ENCODE results near the gene SOX5. TPM values are rescaled to one million over a fixed set of nuclear protein-coding genes. Genes with fewer than 3 reads are reported as not detected.
A peak's percentile ranks its signal among the peaks of the same experiment; 100 is the strongest.

The SOX5 gene
- total RNA-seq, 1 experiment from 2014 or later = 3.1 TPM

- H3K27me3 Mint-ChIP-seq (ENCODE audit: low read depth) = no peaks in the 10 kb centered on the region
- H3K9ac ChIP-seq (ENCODE audit: extremely low read depth, insufficient read length, low read length) = no peak overlapping the region
- no peak overlapping the region for H2BK120ac ChIP-seq (ENCODE audit: low read depth, low read length, poor library complexity, severe bottlenecking)
- H3K4me1 Mint-ChIP-seq = peaks cover 19 to 20% of the 10 kb centered on the region in 2 experiments
- no peak overlapping the region for H2BK20ac ChIP-seq (ENCODE audit: low read depth, low read length, poor library complexity, severe bottlenecking)
- no peaks in the 10 kb centered on the region for H3K27me3 ChIP-seq (ENCODE audit: insufficient read depth, low read length)
- no peak overlapping the region for H2AK5ac ChIP-seq (ENCODE audit: insufficient read length, low read length)
- WGBS (ENCODE audit: extremely low coverage, insufficient read length, low lambda C conversion rate) = no CpG with 5 or more reads among the region's 4 CpGs
- no peak overlapping the region for H3K56ac ChIP-seq (ENCODE audit: insufficient read length, low read depth, low read length)
- H3T11ph ChIP-seq (ENCODE audit: low read length) = no peak overlapping the region
- no peak overlapping the region for H2AFZ ChIP-seq (ENCODE audit: low read length)
- no peaks in the 10 kb centered on the region for H3K9me3 ChIP-seq (ENCODE audit: control insufficient read depth, low read depth, low read length)
- no peaks in the 10 kb centered on the region for H3K79me1 ChIP-seq (ENCODE audit: insufficient read depth, low read depth, low read length, poor library complexity, severe bottlenecking)
- no peak overlapping the region for H3K14ac ChIP-seq (ENCODE audit: insufficient read depth, low read length)
- H2BK15ac ChIP-seq (ENCODE audit: low read depth, low read length) = no peak overlapping the region
- H4K91ac ChIP-seq (ENCODE audit: insufficient read length, low read depth, low read length) = no peak overlapping the region
- no peak overlapping the region for H3K18ac ChIP-seq (ENCODE audit: insufficient read length, low read depth, low read length)
- no peak overlapping the region for H4K8ac ChIP-seq (replicated peaks; ENCODE audit: insufficient read length, low read depth, low read length)
- H3K4me1 ChIP-seq (ENCODE audit: insufficient read depth, low read length) = no peaks in the 10 kb centered on the region
- H2BK5ac ChIP-seq (ENCODE audit: insufficient read length, low read length) = no peak overlapping the region
- DNase-seq = peak; percentile 47
- H3K23me2 ChIP-seq (ENCODE audit: insufficient read length, low read depth, low read length, poor library complexity, severe bottlenecking) = no peaks in the 10 kb centered on the region
- no peaks in the 10 kb centered on the region for H4K20me1 ChIP-seq (ENCODE audit: control insufficient read depth, insufficient read depth, insufficient read length)
- no peaks in the 10 kb centered on the region for H3K9me3 Mint-ChIP-seq
- no peak overlapping the region for H3K23ac ChIP-seq (ENCODE audit: insufficient read length, low read depth, low read length)
- H3K4me2 ChIP-seq (ENCODE audit: insufficient read depth, insufficient read length, low read length) = no peak overlapping the region
- H3K4ac ChIP-seq (ENCODE audit: low read depth, low read length) = no peak overlapping the region
- no peaks in the 10 kb centered on the region for H3K36me3 Mint-ChIP-seq (ENCODE audit: insufficient read depth in 1 of 3, low read depth in 3 of 3)
- no peak overlapping the region for H2BK12ac ChIP-seq (ENCODE audit: insufficient read length, low read depth, low read length)
- no peak overlapping the region for H3K4me3 Mint-ChIP-seq
- no peak overlapping the region for H4K5ac ChIP-seq (ENCODE audit: insufficient read length, low read depth, low read length)
- no peaks in the 10 kb centered on the region for H3K79me2 ChIP-seq (ENCODE audit: insufficient read depth, low read length)
- peak overlapping the region; percentile 46 to 79 (median 76); a peak in 5 of 7 replicates for H3K27ac Mint-ChIP-seq
- peak overlapping the region; percentile 11 for H3K27ac ChIP-seq (ENCODE audit: insufficient read length, low read depth, low read length)
- TF ChIP-seq CTCF (conservative IDR thresholded peaks at IDR 0.05) = no peak
Measured at GRCh38 chr12:23816394-23816851, 133.0 kb downstream of the SOX5 start.

All from H9 (cell line).